Measurements from ENCODE around the gene TRMT10B.

TRMT10B gene

GRCh38 chr9:37753489-37754190, at the start of gene TRMT10B:
TRMT10B (plus strand) TSS chr9:37753805; CDS start chr9:37761932, 8,127 bp downstream.
- ChIA-PET POLR2A (interaction anchor here (0.6 to 1.0 kb wide), 3 partner anchors 10 to 196 kb away, joined by 3 read pairs; partner anchors contain the start of gene EXOSC3), CTCF (interaction anchor here (0.7 kb wide), 1 partner anchor 20 kb away, joined by 3 read pairs; no protein-coding TSS in a partner anchor)
- Histone ChIP-seq H3K27ac (ENCODE audit: extremely low read depth, low read depth, low read length) (peak within 1 kb of the TSS; percentile 26; the same call in 1 of the 2 replicates), H3K9me3 (ENCODE audit: control insufficient read depth, insufficient read depth, low read depth, low read length) (no peaks in the 10 kb centered on the region), H3K4me1 (ENCODE audit: control insufficient read depth, insufficient read depth, low read length) (no peaks in the 10 kb centered on the region), H3K4me3 (ENCODE audit: low read depth, low read length) (peak within 1 kb of the TSS; percentile 79), H3K36me3 (ENCODE audit: control insufficient read depth in 2 of 2, insufficient read depth in 1 of 2, low read length in 2 of 2) (peaks cover 0 to 3% of the 10 kb centered on the region in 2 experiments; a peak in 1 of 3 replicates)
- TF ChIP-seq ZBTB11 (tag by site-specific recombination; conservative IDR thresholded peaks at IDR 0.05; ENCODE audit: low read depth) (peak; percentile 75), KLF9 (tag by site-specific recombination; IDR thresholded peaks at IDR 0.05; ENCODE audit: low read depth) (0 out of 2 replicates have a peak, but pooled peaks have one; percentile 16), ZNF596 (tag by site-specific recombination; IDR thresholded peaks at IDR 0.05) (no peak), SP7 (tag by site-specific recombination; IDR thresholded peaks at IDR 0.05) (no peak), MYNN (tag by site-specific recombination; IDR thresholded peaks at IDR 0.05; ENCODE audit: borderline replicate concordance) (no peak), ZNF114 (tag by site-specific recombination; IDR thresholded peaks at IDR 0.05) (no peak), GLIS1 (tag by site-specific recombination; IDR thresholded peaks at IDR 0.05) (0 out of 2 replicates have a peak, but pooled peaks have one; percentile 27), ZNF132 (tag by site-specific recombination; IDR thresholded peaks at IDR 0.05; ENCODE audit: borderline replicate concordance) (no peak), ZNF311 (tag by site-specific recombination; IDR thresholded peaks at IDR 0.05; ENCODE audit: borderline replicate concordance) (no peak), PRDM6 (tag by site-specific recombination; IDR thresholded peaks at IDR 0.05) (no peak), ZNF19 (tag by site-specific recombination; IDR thresholded peaks at IDR 0.05; ENCODE audit: low read depth) (no peak), ZNF555 (tag by site-specific recombination; conservative IDR thresholded peaks at IDR 0.05) (no peak), KLF16 (tag by site-specific recombination; IDR thresholded peaks at IDR 0.05) (no peak), ZNF701 (tag by site-specific recombination; IDR thresholded peaks at IDR 0.05) (no peak), ZNF324 (tag by site-specific recombination; IDR thresholded peaks at IDR 0.05) (no peak), ZNF280D (tag by site-specific recombination; IDR thresholded peaks at IDR 0.05) (no peak), ZNF274 (IDR thresholded peaks at IDR 0.05; ENCODE audit: low read length) (no peak), ZNF274 (tag by site-specific recombination; IDR thresholded peaks at IDR 0.05; ENCODE audit: borderline replicate concordance) (no peak), KLF10 (tag by site-specific recombination; IDR thresholded peaks at IDR 0.05) (no peak), ZNF112 (tag by site-specific recombination; IDR thresholded peaks at IDR 0.05) (no peak), ZFP41 (tag by site-specific recombination; IDR thresholded peaks at IDR 0.05; ENCODE audit: borderline replicate concordance) (no peak), SP2 (tag by site-specific recombination; IDR thresholded peaks at IDR 0.05) (peak; percentile 57), ATF2 (tag by site-specific recombination; IDR thresholded peaks at IDR 0.05; ENCODE audit: low read depth) (no peak), ZNF843 (tag by site-specific recombination; IDR thresholded peaks at IDR 0.05) (no peak), OSR2 (tag by site-specific recombination; IDR thresholded peaks at IDR 0.05) (no peak), ZBTB20 (tag by site-specific recombination; IDR thresholded peaks at IDR 0.05) (peak; percentile 42; the same call in 1 of the 2 replicates), GLI2 (tag by site-specific recombination; IDR thresholded peaks at IDR 0.05; ENCODE audit: borderline replicate concordance, low read depth) (no peak), ZNF16 (tag by site-specific recombination; IDR thresholded peaks at IDR 0.05; ENCODE audit: low read depth) (no peak)
